Suprapubic skin (tissue), 3 donors: ENCODE data around the gene PCBP3.

Experiments
- POLR2A ChIP-seq, 2 donors: fragments of 450-650 bp; IDR thresholded peaks; one replicate each; pipeline ENCODE4 v1.6.1; 2017; ENCODE audit warnings: antibody characterized with exemption in 2 of 2, mild to moderate bottlenecking in 2 of 2, moderate library complexity in 2 of 2
- TF ChIP-seq, protein P1 (sequence below), 2 donors: fragments of 200-600 bp in 1 of 2; fragments of 450-650 bp in 1 of 2; sonication (generic) in 1 of 2; IDR thresholded peaks; one replicate each; pipeline ENCODE4 v1.5.1; 2016 to 2019; ENCODE audit warnings: antibody characterized with exemption in 2 of 2, mild to moderate bottlenecking in 1 of 2, moderate library complexity in 1 of 2

DNA sequence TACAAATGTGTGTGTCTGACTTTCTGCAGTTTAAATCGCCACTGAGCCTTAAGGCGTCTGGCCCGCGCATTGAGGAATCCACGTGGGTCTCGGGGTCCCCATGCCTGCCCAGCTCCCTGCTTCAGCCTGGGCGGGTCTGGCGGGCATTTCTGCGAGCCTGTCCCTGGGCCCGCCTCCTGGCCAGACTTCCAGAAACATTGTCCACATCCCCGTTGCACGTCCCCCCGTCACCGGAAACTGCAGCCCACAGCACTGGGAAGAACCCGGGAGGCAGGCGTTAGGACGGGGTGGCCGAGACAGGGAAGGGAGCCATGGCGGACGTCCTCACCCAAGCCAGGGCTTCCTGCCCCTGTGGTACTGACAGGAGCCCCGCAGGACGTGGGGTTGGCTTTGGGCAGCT lies 225.0 kb downstream of the PCBP3 start:
- TF ChIP-seq, protein P1, sequence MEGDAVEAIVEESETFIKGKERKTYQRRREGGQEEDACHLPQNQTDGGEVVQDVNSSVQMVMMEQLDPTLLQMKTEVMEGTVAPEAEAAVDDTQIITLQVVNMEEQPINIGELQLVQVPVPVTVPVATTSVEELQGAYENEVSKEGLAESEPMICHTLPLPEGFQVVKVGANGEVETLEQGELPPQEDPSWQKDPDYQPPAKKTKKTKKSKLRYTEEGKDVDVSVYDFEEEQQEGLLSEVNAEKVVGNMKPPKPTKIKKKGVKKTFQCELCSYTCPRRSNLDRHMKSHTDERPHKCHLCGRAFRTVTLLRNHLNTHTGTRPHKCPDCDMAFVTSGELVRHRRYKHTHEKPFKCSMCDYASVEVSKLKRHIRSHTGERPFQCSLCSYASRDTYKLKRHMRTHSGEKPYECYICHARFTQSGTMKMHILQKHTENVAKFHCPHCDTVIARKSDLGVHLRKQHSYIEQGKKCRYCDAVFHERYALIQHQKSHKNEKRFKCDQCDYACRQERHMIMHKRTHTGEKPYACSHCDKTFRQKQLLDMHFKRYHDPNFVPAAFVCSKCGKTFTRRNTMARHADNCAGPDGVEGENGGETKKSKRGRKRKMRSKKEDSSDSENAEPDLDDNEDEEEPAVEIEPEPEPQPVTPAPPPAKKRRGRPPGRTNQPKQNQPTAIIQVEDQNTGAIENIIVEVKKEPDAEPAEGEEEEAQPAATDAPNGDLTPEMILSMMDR (IDR thresholded peaks at IDR 0.05) = no peak
- no peak for TF ChIP-seq POLR2A (IDR thresholded peaks at IDR 0.05)
